ENCODE results near the gene PVALEF. TPM values are rescaled to one million over a fixed set of nuclear protein-coding genes. Genes with fewer than 3 reads are reported as not detected.

PVALEF gene
- total RNA-seq, 4 donors from 2014 or later: not detected

DNA sequence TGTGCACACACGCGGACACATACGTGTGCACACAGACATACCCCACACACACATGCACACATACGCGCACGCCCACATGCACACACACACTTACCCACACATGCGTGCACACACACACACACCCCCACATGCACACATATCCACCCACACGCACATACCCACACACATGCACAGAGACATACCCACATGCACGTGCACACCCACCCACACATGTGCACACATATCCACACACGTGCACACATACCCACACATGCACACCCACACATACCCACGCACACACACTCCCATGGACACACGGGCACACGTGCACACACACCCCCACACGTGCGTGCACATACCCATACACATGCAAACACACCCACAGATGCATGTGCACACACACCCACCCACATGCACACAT is 27.2 kb upstream of the PVALEF start:
- Histone ChIP-seq H3K27ac (no peak overlapping the region), H3K4me3 (no peak overlapping the region), H3K36me3 (no peaks in the 10 kb centered on the region), H3K9me3 (no peaks in the 10 kb centered on the region), H3K27me3 (no peaks in the 10 kb centered on the region), H3K4me1 (peaks cover 0 to 6% of the 10 kb centered on the region in 2 donors)
- TF ChIP-seq POLR2A (IDR thresholded peaks at IDR 0.05): no peak
- TF ChIP-seq CTCF (IDR thresholded peaks at IDR 0.05 in 4 of 5, conservative IDR thresholded peaks at IDR 0.05 in 1 of 5): no peak
- in situ Hi-C loops (cut with MboI; ENCODE audit: low sequenced_read_pairs in 4 of 4): loop anchor here in 1 of 4 donors (25.0 kb wide), 1 partner anchor 99 kb away; the partner anchor contains the start of genes NDUFAF8 and TEPSIN
- intact Hi-C loops (cut with DNase I; ENCODE audit: low total_unique reads): no loop called here
- DNase-seq (no peak), ATAC-seq (no peak)

DNA sequence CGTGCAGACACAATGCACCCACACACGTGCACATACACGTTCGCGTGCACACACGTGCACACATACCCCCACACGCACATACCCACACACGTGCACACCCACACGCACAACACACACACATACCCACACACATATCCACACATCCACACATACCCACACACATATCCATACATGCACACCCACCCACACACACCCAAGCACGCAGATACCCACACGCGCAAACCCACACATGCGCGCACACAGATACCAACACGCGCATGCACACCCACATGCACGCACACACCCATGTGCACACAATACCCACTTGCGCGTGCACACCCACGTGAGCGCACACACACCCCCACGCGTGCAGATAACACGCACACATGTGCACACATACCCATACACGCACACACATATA is 26.8 kb upstream of the PVALEF start:
- no peak overlapping the region for H3K4me3 ChIP-seq
- in situ Hi-C loops (cut with MboI; ENCODE audit: low sequenced_read_pairs in 4 of 4): loop anchor here in 1 of 4 donors (25.0 kb wide), 1 partner anchor 99 kb away; the partner anchor contains the start of genes NDUFAF8 and TEPSIN
- no peaks in the 10 kb centered on the region for H3K27me3 ChIP-seq
- peaks cover 0 to 6% of the 10 kb centered on the region in 2 donors for H3K4me1 ChIP-seq
- H3K36me3 ChIP-seq: no peaks in the 10 kb centered on the region
- no peak overlapping the region for H3K27ac ChIP-seq
- no peak for ATAC-seq
- intact Hi-C loops (cut with DNase I; ENCODE audit: low total_unique reads): no loop called here
- no peaks in the 10 kb centered on the region for H3K9me3 ChIP-seq
- no peak for TF ChIP-seq POLR2A (IDR thresholded peaks at IDR 0.05)
- DNase-seq: no peak

DNA sequence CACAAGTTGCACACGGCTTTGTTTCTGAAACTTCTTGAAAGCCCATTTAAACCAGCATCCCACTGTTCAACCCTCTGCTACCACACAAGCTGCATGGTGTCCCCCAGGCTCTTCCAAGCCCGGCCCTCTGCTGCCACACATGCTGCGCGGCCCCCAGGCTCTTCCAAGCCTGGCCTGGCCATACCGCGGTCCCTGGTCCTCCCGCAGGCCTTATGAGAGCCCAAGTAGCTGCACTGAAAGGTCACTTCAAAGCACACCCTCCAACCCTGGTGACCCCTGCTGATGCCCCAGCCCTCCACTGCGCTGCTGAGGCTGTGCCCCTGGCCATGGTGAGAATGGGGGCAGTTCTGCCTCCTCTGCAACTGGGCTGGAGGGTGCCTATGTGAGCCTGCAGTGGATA is 25.9 kb upstream of the PVALEF start:
- in situ Hi-C loops (cut with MboI; ENCODE audit: low sequenced_read_pairs in 4 of 4): loop anchor here in 1 of 4 donors (25.0 kb wide), 1 partner anchor 98 kb away; the partner anchor contains the start of genes NDUFAF8 and TEPSIN
- TF ChIP-seq POLR2A (IDR thresholded peaks at IDR 0.05) (no peak), CTCF (IDR thresholded peaks at IDR 0.05 in 4 of 5, conservative IDR thresholded peaks at IDR 0.05 in 1 of 5) (no peak)

GRCh38 chr17:81140018-81140417 is 25.3 kb upstream of the PVALEF start:
- no peak for TF ChIP-seq POLR2A (IDR thresholded peaks at IDR 0.05)
- in situ Hi-C loops (cut with MboI; ENCODE audit: low sequenced_read_pairs in 4 of 4): loop anchor here in 1 of 4 donors (25.0 kb wide), 1 partner anchor 97 kb away; the partner anchor contains the start of genes NDUFAF8 and TEPSIN
- intact Hi-C loops (cut with DNase I; ENCODE audit: low total_unique reads): no loop called here
- ATAC-seq (no peak), DNase-seq (no peak)
- Histone ChIP-seq H3K27me3 (no peaks in the 10 kb centered on the region), H3K9me3 (no peaks in the 10 kb centered on the region), H3K27ac (no peak overlapping the region), H3K4me3 (no peak overlapping the region), H3K4me1 (peaks cover 0 to 6% of the 10 kb centered on the region in 2 donors), H3K36me3 (no peaks in the 10 kb centered on the region)

More for the DNA sequence above, 25.9 kb upstream of the PVALEF start:
- no peaks in the 10 kb centered on the region for H3K27me3 ChIP-seq
- H3K4me3 ChIP-seq: no peak overlapping the region
- intact Hi-C loops (cut with DNase I; ENCODE audit: low total_unique reads): no loop called here
- peaks cover 0 to 6% of the 10 kb centered on the region in 2 donors for H3K4me1 ChIP-seq
- no peak overlapping the region for H3K27ac ChIP-seq
- no peaks in the 10 kb centered on the region for H3K36me3 ChIP-seq
- no peaks in the 10 kb centered on the region for H3K9me3 ChIP-seq
- ATAC-seq (no peak), DNase-seq (no peak)

GRCh38 chr17:81140695-81141094 is 24.6 kb upstream of the PVALEF start:
- no peak for DNase-seq
- in situ Hi-C loops (cut with MboI; ENCODE audit: low sequenced_read_pairs in 4 of 4) (loop anchor here in 1 of 4 donors (25.0 kb wide), 1 partner anchor 97 kb away; the partner anchor contains the start of genes NDUFAF8 and TEPSIN), intact Hi-C loops (cut with DNase I; ENCODE audit: low total_unique reads) (no loop called here)
- Histone ChIP-seq H3K4me3 (no peak overlapping the region), H3K27ac (no peak overlapping the region), H3K9me3 (no peaks in the 10 kb centered on the region), H3K36me3 (no peaks in the 10 kb centered on the region), H3K27me3 (no peaks in the 10 kb centered on the region), H3K4me1 (peaks cover 0 to 6% of the 10 kb centered on the region in 2 donors)
- ATAC-seq: no peak
- no peak for TF ChIP-seq POLR2A (IDR thresholded peaks at IDR 0.05)
- TF ChIP-seq CTCF (IDR thresholded peaks at IDR 0.05 in 4 of 5, conservative IDR thresholded peaks at IDR 0.05 in 1 of 5): no peak
